Measurements from ENCODE around the gene PTP4A1. TPM values are rescaled to one million over a fixed set of nuclear protein-coding genes. Genes with fewer than 3 reads are reported as not detected.

Gene PTP4A1
- total and polyA plus RNA-seq, 9 donors: 11.2 to 32.9 (median 24.0) TPM

- no CpG with 5 or more reads among the region's 1 CpG for WGBS (ENCODE audit: insufficient coverage)
- no peaks in the 10 kb centered on the region for H3K9me3 ChIP-seq (replicated peaks; ENCODE audit: control insufficient read depth, low read depth, low read length)
- DNase-seq: no peak
- H3K27ac ChIP-seq (ENCODE audit: low read length): no peak overlapping the region
- no peaks in the 10 kb centered on the region for H3K27me3 ChIP-seq (ENCODE audit: control insufficient read depth, insufficient read depth, low read length)
- H3K36me3 ChIP-seq (ENCODE audit: control insufficient read depth, insufficient read depth, low read length): no peaks in the 10 kb centered on the region
- H3K4me3 ChIP-seq (ENCODE audit: low read length): no peak overlapping the region
- H3K4me1 ChIP-seq (ENCODE audit: control insufficient read depth, insufficient read depth, low read length): no peaks in the 10 kb centered on the region
Observed at GRCh38 chr6:63530991-63531390, 41.3 kb upstream of the PTP4A1 start.

- no CpG with 5 or more reads among the region's 3 CpGs for WGBS (ENCODE audit: insufficient coverage)
- Histone ChIP-seq H3K4me3 (ENCODE audit: low read length) (no peak overlapping the region), H3K36me3 (ENCODE audit: control insufficient read depth, insufficient read depth, low read length) (no peaks in the 10 kb centered on the region), H3K9me3 (replicated peaks; ENCODE audit: control insufficient read depth, low read depth, low read length) (no peaks in the 10 kb centered on the region), H3K4me1 (ENCODE audit: control insufficient read depth, insufficient read depth, low read length) (no peaks in the 10 kb centered on the region), H3K27ac (ENCODE audit: low read length) (no peak overlapping the region), H3K27me3 (ENCODE audit: control insufficient read depth, insufficient read depth, low read length) (no peaks in the 10 kb centered on the region)
- DNase-seq: no peak
Observed at GRCh38 chr6:63533026-63533425, 39.3 kb upstream of the PTP4A1 start.

DNA sequence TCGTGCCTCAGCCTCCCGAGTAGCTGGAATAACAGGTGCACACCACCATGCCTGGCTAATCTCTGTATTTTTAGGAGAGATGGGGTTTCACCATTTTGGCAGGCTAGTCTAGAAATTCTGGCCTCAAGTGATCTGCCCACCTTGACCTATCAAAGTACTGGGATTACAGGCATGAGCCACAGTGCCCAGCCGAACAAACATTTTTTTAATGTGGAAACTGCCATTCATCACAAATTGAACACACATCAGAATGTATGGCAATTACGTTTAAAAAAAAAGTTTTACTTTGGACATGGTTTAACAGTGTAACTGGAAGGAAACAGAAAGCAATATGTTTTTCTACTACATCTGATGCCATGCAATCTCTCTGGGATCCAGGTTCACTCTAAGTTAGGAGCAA, 38.3 kb upstream of the PTP4A1 start:
- Histone ChIP-seq H3K27me3 (ENCODE audit: control insufficient read depth, insufficient read depth, low read length) (no peaks in the 10 kb centered on the region), H3K4me3 (ENCODE audit: low read length) (no peak overlapping the region), H3K9me3 (replicated peaks; ENCODE audit: control insufficient read depth, low read depth, low read length) (no peaks in the 10 kb centered on the region), H3K27ac (ENCODE audit: low read length) (no peak overlapping the region), H3K36me3 (ENCODE audit: control insufficient read depth, insufficient read depth, low read length) (no peaks in the 10 kb centered on the region), H3K4me1 (ENCODE audit: control insufficient read depth, insufficient read depth, low read length) (no peaks in the 10 kb centered on the region)
- 92% methylated on average over 2 of the region's 4 CpGs for WGBS (ENCODE audit: insufficient coverage)
- DNase-seq: no peak

DNA sequence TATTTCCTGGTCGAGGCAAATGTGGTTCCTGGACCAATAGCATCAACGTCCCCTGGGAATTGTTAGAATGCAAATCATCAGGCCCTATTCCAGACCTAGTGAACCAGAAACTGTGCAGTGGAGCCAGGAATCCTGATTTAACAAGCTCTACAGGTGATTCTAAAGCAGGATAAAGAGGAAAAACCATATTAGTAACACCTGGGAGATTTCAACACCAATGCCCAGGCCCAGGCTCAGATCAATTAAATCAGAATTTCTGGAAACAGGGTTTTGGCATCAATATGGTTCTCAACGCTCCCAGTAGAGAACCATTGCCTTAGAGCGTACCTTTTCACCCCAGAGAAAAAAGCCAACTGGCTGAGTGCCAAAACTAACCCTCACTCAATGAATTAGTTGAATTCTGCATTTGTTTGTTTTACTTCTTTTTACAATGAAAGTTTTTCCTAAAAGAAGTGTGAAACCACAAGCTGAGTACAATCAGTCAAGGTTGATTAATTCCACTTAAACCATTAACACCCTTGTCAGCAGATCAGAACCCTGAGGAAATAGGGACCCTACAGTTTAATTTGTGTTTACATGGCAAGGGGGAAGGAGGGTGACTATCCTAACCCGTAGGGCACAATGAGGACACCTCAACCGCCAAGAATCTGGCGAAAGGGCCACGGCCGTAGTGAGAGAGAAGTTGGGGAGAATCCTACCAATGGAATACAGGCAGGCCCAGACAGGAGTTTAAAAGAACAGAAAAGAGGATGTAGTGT, 34.9 kb upstream of the PTP4A1 start:
- peak; percentile 1 for DNase-seq
- no peaks in the 10 kb centered on the region for H3K27me3 ChIP-seq (ENCODE audit: control insufficient read depth, insufficient read depth, low read length)
- H3K9me3 ChIP-seq (replicated peaks; ENCODE audit: control insufficient read depth, low read depth, low read length): no peaks in the 10 kb centered on the region
- H3K4me1 ChIP-seq (ENCODE audit: control insufficient read depth, insufficient read depth, low read length): no peaks in the 10 kb centered on the region
- no peak overlapping the region for H3K27ac ChIP-seq (ENCODE audit: low read length)
- 28% methylated on average over 3 of the region's 9 CpGs for WGBS (ENCODE audit: insufficient coverage)
- H3K4me3 ChIP-seq (ENCODE audit: low read length): no peak overlapping the region
- no peaks in the 10 kb centered on the region for H3K36me3 ChIP-seq (ENCODE audit: control insufficient read depth, insufficient read depth, low read length)

DNA sequence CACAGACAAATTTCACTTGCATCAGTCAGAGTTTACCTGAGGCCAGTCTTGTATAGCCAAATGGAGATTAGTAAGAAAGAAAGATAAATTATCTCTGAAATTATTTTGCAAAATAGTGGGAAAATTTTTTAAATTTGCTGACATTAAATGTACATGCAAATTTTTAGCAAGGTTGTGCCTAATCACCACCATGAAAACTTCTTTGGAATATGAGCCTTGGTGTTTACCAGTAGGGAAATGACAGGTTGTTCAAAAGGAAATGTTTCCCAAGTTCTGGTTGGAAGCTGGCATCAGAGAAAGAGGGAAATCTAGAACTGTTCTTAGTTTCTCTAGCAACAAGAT, 34.4 kb upstream of the PTP4A1 start:
- Histone ChIP-seq H3K9me3 (replicated peaks; ENCODE audit: control insufficient read depth, low read depth, low read length) (no peaks in the 10 kb centered on the region), H3K36me3 (ENCODE audit: control insufficient read depth, insufficient read depth, low read length) (no peaks in the 10 kb centered on the region), H3K27me3 (ENCODE audit: control insufficient read depth, insufficient read depth, low read length) (no peaks in the 10 kb centered on the region), H3K27ac (ENCODE audit: low read length) (no peak overlapping the region), H3K4me3 (ENCODE audit: low read length) (no peak overlapping the region), H3K4me1 (ENCODE audit: control insufficient read depth, insufficient read depth, low read length) (no peaks in the 10 kb centered on the region)
- DNase-seq: no peak

- Histone ChIP-seq H3K36me3 (ENCODE audit: control insufficient read depth, insufficient read depth, low read length) (no peaks in the 10 kb centered on the region), H3K4me1 (ENCODE audit: control insufficient read depth, insufficient read depth, low read length) (no peaks in the 10 kb centered on the region), H3K9me3 (replicated peaks; ENCODE audit: control insufficient read depth, low read depth, low read length) (no peaks in the 10 kb centered on the region), H3K27ac (ENCODE audit: low read length) (no peak overlapping the region), H3K4me3 (ENCODE audit: low read length) (no peak overlapping the region), H3K27me3 (ENCODE audit: control insufficient read depth, insufficient read depth, low read length) (no peaks in the 10 kb centered on the region)
- no peak for DNase-seq
- WGBS (ENCODE audit: insufficient coverage): no CpG with 5 or more reads among the region's 1 CpG
Observed at GRCh38 chr6:63538550-63538949, 33.7 kb upstream of the PTP4A1 start.

DNA sequence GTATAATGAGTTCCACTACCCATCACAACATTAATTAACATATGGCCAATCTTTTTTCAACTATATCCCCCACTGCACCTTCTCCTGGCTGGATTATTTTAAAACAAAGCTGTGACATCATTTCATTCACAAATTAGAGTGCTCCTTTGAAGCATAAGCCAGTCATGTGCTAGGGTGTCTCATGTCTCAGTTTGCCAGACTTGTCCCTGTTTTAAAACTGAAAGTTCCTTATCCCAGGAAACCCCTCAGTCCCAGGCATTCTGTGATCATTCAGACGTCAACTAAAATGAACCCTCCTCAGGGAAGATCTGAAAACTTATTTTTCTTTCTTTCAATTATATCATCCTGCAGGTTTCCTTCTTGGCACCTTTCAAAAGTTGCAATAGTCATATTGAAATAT, 29.3 kb upstream of the PTP4A1 start:
- Histone ChIP-seq H3K27me3 (ENCODE audit: control insufficient read depth, insufficient read depth, low read length) (no peaks in the 10 kb centered on the region), H3K4me3 (ENCODE audit: low read length) (no peak overlapping the region), H3K9me3 (replicated peaks; ENCODE audit: control insufficient read depth, low read depth, low read length) (no peaks in the 10 kb centered on the region), H3K36me3 (ENCODE audit: control insufficient read depth, insufficient read depth, low read length) (no peaks in the 10 kb centered on the region), H3K27ac (ENCODE audit: low read length) (no peak overlapping the region), H3K4me1 (ENCODE audit: control insufficient read depth, insufficient read depth, low read length) (no peaks in the 10 kb centered on the region)
- no CpG with 5 or more reads among the region's 1 CpG for WGBS (ENCODE audit: insufficient coverage)
- DNase-seq: no peak

DNA sequence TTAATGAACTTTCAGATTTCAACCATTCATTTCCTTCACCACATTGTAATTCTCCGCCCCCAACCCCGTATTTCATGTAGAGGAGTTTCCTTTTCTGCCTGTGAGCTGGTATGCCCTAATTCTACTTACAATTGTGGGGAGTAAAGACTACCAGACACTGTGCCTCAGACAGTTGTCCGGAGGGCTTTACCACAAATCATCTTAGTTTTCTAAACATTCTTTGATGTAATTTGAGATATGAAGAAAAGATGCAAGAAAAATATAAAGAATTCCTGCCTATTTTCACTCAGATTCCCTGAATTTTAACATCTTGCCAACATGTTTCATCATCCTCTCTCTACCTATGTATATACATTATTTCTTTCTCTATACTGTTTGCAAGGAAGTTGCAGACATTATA, 28.3 kb upstream of the PTP4A1 start:
- Histone ChIP-seq H3K36me3 (ENCODE audit: control insufficient read depth, insufficient read depth, low read length) (no peaks in the 10 kb centered on the region), H3K4me1 (ENCODE audit: control insufficient read depth, insufficient read depth, low read length) (no peaks in the 10 kb centered on the region), H3K9me3 (replicated peaks; ENCODE audit: control insufficient read depth, low read depth, low read length) (no peaks in the 10 kb centered on the region), H3K27ac (ENCODE audit: low read length) (no peak overlapping the region), H3K27me3 (ENCODE audit: control insufficient read depth, insufficient read depth, low read length) (no peaks in the 10 kb centered on the region), H3K4me3 (ENCODE audit: low read length) (no peak overlapping the region)
- WGBS (ENCODE audit: insufficient coverage): no CpG with 5 or more reads among the region's 3 CpGs
- no peak for DNase-seq

DNA sequence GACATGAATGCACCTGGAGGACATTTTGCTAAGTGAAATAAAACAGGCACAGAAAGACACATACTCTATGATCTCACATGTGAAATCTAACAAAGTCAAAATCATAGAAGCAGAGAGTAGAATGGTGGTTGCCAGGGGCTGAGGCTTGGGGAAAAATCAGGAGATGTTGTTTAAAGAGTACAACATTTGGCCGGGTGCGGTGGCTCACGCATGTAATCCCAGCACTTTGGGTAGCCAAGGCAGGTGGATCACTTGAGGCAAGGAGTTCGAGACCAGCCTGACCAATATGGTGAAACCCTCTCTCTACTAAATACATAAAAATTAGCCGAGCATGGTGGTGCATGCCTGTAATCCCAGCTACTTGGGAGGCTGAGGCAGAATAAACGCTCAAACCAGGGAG, 26.0 kb upstream of the PTP4A1 start:
- Histone ChIP-seq H3K9me3 (replicated peaks; ENCODE audit: control insufficient read depth, low read depth, low read length) (no peaks in the 10 kb centered on the region), H3K4me3 (ENCODE audit: low read length) (no peak overlapping the region), H3K4me1 (ENCODE audit: control insufficient read depth, insufficient read depth, low read length) (no peaks in the 10 kb centered on the region), H3K27ac (ENCODE audit: low read length) (no peak overlapping the region), H3K36me3 (ENCODE audit: control insufficient read depth, insufficient read depth, low read length) (no peaks in the 10 kb centered on the region), H3K27me3 (ENCODE audit: control insufficient read depth, insufficient read depth, low read length) (no peaks in the 10 kb centered on the region)
- WGBS (ENCODE audit: insufficient coverage): 90% methylated on average over 2 of the region's 6 CpGs
- no peak for DNase-seq

DNA sequence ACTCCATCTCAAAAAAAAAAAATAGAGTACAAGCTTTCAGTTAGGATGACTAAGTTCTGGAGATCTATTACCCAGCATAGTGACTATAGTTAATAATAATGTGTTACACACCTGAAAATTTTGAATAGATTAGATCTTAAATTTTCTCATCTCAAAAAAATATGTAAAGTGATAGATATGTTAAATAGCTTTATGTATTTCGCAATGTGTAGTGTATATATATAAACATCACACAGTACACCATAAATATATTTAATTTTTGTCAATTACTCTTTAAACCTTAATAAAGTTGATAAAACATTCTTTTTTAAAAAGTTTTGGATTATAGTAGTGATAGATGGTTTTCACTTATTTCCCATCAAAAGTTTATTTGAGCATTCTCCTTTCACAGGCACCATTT, 25.6 kb upstream of the PTP4A1 start:
- WGBS (ENCODE audit: insufficient coverage): no CpG with 5 or more reads among the region's 1 CpG
- H3K27me3 ChIP-seq (ENCODE audit: control insufficient read depth, insufficient read depth, low read length): no peaks in the 10 kb centered on the region
- H3K4me3 ChIP-seq (ENCODE audit: low read length): no peak overlapping the region
- H3K27ac ChIP-seq (ENCODE audit: low read length): no peak overlapping the region
- no peaks in the 10 kb centered on the region for H3K9me3 ChIP-seq (replicated peaks; ENCODE audit: control insufficient read depth, low read depth, low read length)
- H3K4me1 ChIP-seq (ENCODE audit: control insufficient read depth, insufficient read depth, low read length): no peaks in the 10 kb centered on the region
- no peak for DNase-seq
- H3K36me3 ChIP-seq (ENCODE audit: control insufficient read depth, insufficient read depth, low read length): no peaks in the 10 kb centered on the region

GRCh38 chr6:63549076-63549475, 23.2 kb upstream of the PTP4A1 start:
- no peaks in the 10 kb centered on the region for H3K27me3 ChIP-seq (ENCODE audit: control insufficient read depth, insufficient read depth, low read length)
- 70% methylated on average over 2 of the region's 5 CpGs for WGBS (ENCODE audit: insufficient coverage)
- no peak for DNase-seq

More at GRCh38 chr6:63549076-63549475, 23.2 kb upstream of the PTP4A1 start:
- Histone ChIP-seq H3K9me3 (replicated peaks; ENCODE audit: control insufficient read depth, low read depth, low read length) (no peaks in the 10 kb centered on the region), H3K4me3 (ENCODE audit: low read length) (no peak overlapping the region), H3K36me3 (ENCODE audit: control insufficient read depth, insufficient read depth, low read length) (no peaks in the 10 kb centered on the region), H3K4me1 (ENCODE audit: control insufficient read depth, insufficient read depth, low read length) (no peaks in the 10 kb centered on the region), H3K27ac (ENCODE audit: low read length) (no peak overlapping the region)

Data from muscle of leg (tissue), 11 donors.